ENCODE results near the gene ASPN.
"Not testable (repeated sequence)": the region's sequence is repeated elsewhere in the genome, so short reads cannot be mapped to it uniquely, and the experiment has no call there.

Gene ASPN

DNA sequence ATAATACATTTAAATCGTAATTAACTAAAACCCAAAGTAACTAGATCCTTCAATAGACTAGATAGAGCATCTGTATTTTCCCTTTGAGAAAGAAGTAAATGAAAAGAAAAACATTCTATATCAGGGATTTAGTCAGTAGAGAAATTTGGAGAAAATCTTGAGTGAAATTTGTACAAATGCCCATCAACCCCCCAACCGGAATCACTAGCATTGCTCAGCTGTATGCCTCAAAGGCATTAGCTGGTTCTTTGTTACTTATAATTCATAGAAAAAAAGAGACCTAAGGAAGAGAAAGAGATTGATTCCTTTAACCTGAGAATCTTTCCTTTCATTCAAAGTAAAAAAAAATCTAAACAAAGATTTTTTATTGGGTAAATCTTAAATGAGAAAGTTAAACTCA is 58.7 kb downstream of the ASPN start:
- DNase-seq: no peak

DNA sequence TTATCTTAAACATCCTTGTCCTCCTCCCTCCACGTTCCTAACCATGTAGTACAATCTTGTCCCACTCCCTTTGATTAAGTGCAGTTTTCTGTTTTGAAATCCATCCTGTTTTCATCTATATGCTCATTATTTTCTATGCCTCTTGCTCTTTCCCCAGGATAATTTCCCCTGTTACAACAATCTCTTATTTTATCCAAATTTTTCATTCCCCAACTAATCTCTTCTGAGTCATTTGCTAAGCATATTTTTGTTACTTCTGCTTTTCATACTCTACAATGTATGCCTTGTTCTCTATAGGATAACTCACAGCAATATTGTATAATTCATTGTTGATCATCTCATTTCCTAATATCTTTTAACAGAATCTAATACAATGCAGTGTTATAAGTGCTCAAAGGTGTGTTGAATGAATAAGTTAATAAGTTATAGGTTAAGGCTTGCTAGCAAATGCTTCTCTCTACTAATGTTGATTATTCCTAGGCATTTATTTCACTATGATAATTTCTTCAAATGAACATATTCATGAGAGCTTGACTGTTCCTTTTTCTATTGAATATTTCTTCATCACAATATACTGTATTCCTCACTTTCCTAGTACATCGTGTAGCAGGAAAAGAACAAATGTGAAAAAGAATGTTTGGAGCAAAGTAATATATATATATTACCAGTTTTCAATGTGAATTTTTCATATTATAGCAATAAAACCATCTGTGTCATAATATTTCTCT is 59.5 kb downstream of the ASPN start:
- DNase-seq: no peak

DNA sequence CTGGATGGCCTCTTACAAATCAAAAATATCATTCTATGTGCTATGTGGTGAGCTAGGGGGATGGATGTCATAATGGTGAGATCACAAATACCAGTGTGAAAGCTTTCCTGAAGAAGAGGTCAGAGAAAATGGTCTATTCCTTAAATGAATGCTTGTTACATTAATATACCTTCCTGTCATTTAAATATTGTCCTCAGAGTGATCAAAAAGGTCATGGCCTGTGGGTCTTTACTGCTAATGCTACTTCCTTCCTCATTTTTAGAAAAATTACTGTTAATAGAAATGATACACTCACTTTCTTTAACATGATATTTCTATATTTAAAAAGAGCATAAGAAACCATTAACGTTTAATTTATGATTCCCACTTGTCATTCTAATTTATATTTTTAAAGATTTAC is 67.7 kb downstream of the ASPN start:
- no peak for DNase-seq

DNA sequence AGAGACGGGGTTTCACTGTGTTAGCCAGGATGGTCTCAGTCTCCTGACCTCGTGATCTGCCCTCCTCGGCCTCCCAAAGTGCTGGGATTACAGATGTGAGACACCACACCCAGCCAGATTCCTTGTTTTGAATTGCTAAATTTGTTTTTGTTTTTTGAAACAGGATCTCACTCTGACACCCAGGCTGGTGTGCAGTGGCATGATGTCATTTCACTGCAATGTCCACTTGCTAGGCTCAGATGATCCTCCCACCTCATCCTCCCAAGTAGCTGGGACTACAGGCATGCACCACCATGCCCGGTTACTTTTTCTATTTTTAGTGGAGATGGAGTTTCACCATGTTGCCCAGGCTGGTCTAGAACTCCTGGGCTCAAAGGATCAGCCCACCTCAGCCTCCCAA is 71.1 kb downstream of the ASPN start:
- DNase-seq: not testable (repeated sequence)

DNA sequence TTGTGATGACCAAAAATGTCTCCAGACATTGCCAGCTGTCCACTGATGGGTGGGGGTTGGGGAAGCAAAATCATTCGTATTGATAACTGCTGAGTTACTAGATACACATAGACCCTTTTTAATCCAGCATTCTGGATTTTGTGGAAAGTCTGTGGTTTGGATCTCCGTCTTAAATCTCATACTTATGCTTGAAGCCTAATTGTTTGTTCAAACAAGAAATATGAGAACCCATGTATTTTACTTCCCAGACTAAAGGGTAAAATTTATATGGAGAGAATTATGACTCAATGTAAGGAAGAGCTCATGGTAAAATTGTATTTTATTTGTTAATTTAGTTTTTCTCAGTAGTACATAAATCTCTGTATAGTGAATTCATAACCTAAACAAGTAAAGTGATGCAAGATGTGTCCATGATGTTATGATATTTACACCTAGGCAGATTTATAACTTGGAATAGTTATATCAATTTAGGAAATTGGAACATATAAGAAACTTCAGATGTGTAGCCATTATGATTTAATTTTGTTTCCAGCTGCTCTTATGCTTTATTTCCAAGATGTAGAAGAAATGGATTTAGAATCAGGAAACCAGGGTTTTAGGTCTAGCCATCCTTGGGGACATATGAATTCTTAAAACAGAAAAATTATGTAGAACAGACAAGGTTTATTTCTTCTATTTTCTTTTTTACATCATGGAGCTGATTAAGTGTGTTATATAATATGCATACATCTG is 73.4 kb downstream of the ASPN start:
- no peak for DNase-seq

DNA sequence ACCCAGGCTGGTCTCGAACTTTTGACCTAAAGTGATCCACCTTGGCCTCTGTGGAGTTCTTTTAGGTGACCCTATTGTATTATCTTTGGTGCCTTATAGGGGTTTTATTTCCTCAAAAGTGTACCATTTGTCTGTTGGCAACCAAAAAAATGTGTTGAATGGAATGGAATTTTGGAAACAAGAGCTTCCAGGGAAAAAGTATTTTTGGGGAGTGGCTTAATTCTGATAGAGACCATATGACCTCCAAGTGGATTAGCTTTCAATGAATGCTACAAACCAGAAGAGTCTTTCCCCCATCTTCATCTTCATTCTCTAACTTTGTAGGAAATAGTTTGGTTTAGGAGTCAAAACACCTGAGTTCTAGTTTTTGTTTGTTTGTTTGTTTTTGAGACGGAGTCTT is 74.5 kb downstream of the ASPN start:
- DNase-seq: no peak

DNA sequence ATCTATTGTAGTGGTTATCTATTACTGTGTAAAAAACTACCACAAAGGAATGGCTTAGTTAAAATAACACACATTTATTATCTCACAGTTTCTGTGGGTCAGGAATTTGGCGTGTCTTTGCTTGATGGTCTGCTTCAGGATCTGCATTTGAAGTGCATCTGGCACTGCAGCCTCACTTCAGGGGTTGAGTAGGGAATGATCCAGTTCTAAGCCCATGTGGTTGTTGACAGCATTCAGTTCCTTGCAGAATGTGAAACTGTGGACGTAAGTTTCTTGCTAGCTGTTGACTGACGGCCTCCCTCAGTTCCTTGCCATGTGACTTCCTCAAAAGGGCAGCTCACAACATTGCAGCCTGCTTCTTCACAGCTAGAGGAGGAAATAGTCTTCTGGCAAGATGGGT is 75.8 kb downstream of the ASPN start:
- DNase-seq: peak in 26 of 58 donors; percentile 0 to 51 (median 8)
